K562 (cell line): ENCODE results near the gene CCDC200. TPM values are rescaled to one million over a fixed set of nuclear protein-coding genes. Genes with fewer than 3 reads are reported as not detected.
A peak's percentile ranks its signal among the peaks of the same experiment; 100 is the strongest.

ENCODE experiments used
- BDP1 ChIP-seq: IDR thresholded peaks from 3 replicates; pipeline ENCODE4 v1.6.1; 2011; ENCODE audit not compliant: insufficient read length, insufficient read depth
- CTBP1 ChIP-seq: fragments of 450-650 bp; IDR thresholded peaks from 2 replicates; pipeline ENCODE4 v1.6.1; 2016; ENCODE audit warnings: borderline replicate concordance
- ETV6 ChIP-seq, 3 experiments: fragments of 150-350 bp in 1 of 3; sonication (generic) in 1 of 3; formaldehyde crosslinking in 1 of 3; IDR thresholded peaks; 2 replicates each; pipeline versions ENCODE4 v1.6.1 to v1.8.0; 2014 to 2022; ENCODE audit warnings: borderline replicate concordance in 2 of 3, low read depth in 2 of 3, antibody characterized with exemption in 1 of 3, low read length in 1 of 3, mild to moderate bottlenecking in 1 of 3, missing genetic modification reagents in 1 of 3
- FOXJ3 ChIP-seq: sonication (generic); formaldehyde crosslinking; IDR thresholded peaks from 2 replicates; pipeline ENCODE4 v1.4.0; 2020; ENCODE audit warnings: mild to moderate bottlenecking, missing genetic modification reagents
- GTF2A2 ChIP-seq: IDR thresholded peaks from 2 replicates; pipeline ENCODE4 v1.6.1; 2016; ENCODE audit warnings: mild to moderate bottlenecking, missing genetic modification characterization, missing compliant biosample characterization
- GTF2F1 ChIP-seq: IDR thresholded peaks from 2 replicates; pipeline ENCODE4 v1.6.1; 2011; ENCODE audit warnings: low read depth, low read length, improper control_type of control experiment
- HDAC2 ChIP-seq: fragments of 450-650 bp; IDR thresholded peaks from 2 replicates; pipeline ENCODE4 v1.6.1; 2016; ENCODE audit warnings: mild to moderate bottlenecking
- HMBOX1 ChIP-seq: sonication (generic); IDR thresholded peaks from 2 replicates; pipeline ENCODE4 v1.6.1; 2016
- HSF4 ChIP-seq: fragments of 250-450 bp; sonication (Bioruptor Pico); IDR thresholded peaks from 2 replicates; pipeline ENCODE4 v2.1.2; 2022; ENCODE audit warnings: mild to moderate bottlenecking, moderate library complexity, borderline replicate concordance
- JUND ChIP-seq, 2 experiments: IDR thresholded peaks; 2 replicates in 1 of 2; 3 replicates in 1 of 2; pipeline ENCODE4 v1.6.1; 2011; ENCODE audit warnings: borderline replicate concordance in 2 of 2, low read depth in 2 of 2, low read length in 2 of 2, improper control_type of control experiment in 1 of 2, missing biosample characterization in 1 of 2, missing genetic modification characterization in 1 of 2, missing genetic modification reagents in 1 of 2
- MAFG ChIP-seq: fragments of 450-650 bp; conservative IDR thresholded peaks from 2 replicates; pipeline ENCODE4 v1.6.1; 2016; ENCODE audit warnings: missing genetic modification characterization, missing compliant biosample characterization
- PHTF2 ChIP-seq: fragments of 250-450 bp; sonication (Bioruptor Pico); IDR thresholded peaks from 2 replicates; pipeline ENCODE4 v1.5.0; 2021; ENCODE audit warnings: mild to moderate bottlenecking
- POLR3G ChIP-seq: IDR thresholded peaks from 2 replicates; pipeline ENCODE4 v1.6.1; 2011; ENCODE audit not compliant: insufficient read length, insufficient replicate concordance; ENCODE audit errors: extremely low read depth
- RAD21 ChIP-seq, 2 experiments: fragments of 250-450 bp in 1 of 2; fragments of 450-650 bp in 1 of 2; sonication (Bioruptor Pico) in 1 of 2; formaldehyde crosslinking in 1 of 2; IDR thresholded peaks in 1 of 2; conservative IDR thresholded peaks in 1 of 2; 2 replicates each; pipeline versions ENCODE4 v1.4.0 to v1.8.0; 2020 to 2022; ENCODE audit warnings: mild to moderate bottlenecking in 2 of 2, moderate library complexity in 1 of 2
- RUNX1 ChIP-seq: sonication (generic); IDR thresholded peaks from 2 replicates; pipeline ENCODE4 v1.6.1; 2016; ENCODE audit warnings: antibody characterized with exemption, low read depth
- SAFB ChIP-seq: fragments of 200-400 bp; formaldehyde crosslinking; IDR thresholded peaks from 2 replicates; pipeline ENCODE4 v1.6.1; 2017; ENCODE audit warnings: low read depth, low read length, borderline replicate concordance
- SMAD3 ChIP-seq: fragments of 450-650 bp; formaldehyde crosslinking; conservative IDR thresholded peaks from 2 replicates; pipeline ENCODE4 v1.4.0; 2020; ENCODE audit warnings: mild to moderate bottlenecking
- SUPT5H ChIP-seq: fragments of 450-650 bp; IDR thresholded peaks from 2 replicates; pipeline ENCODE4 v1.6.1; 2016
- TAF15 ChIP-seq: fragments of 200-400 bp; formaldehyde crosslinking; IDR thresholded peaks from 2 replicates; pipeline ENCODE4 v1.6.1; 2017; ENCODE audit warnings: mild to moderate bottlenecking, low read depth, low read length, moderate library complexity
- TBP ChIP-seq: optimal IDR thresholded peaks from 2 replicates; pipeline ENCODE3; 2011; ENCODE audit warnings: low read depth, low read length, improper control_type of control experiment
- TRIM25 ChIP-seq: fragments of 450-650 bp; IDR thresholded peaks from 2 replicates; pipeline ENCODE4 v1.7.0; 2016; ENCODE audit warnings: borderline replicate concordance
- U2AF2 ChIP-seq: fragments of 200-400 bp; formaldehyde crosslinking; optimal IDR thresholded peaks from 2 replicates; pipeline ENCODE3; 2017; ENCODE audit warnings: low read depth, mild to moderate bottlenecking, low read length
- ZBTB17 ChIP-seq: fragments of 450-650 bp; formaldehyde crosslinking; IDR thresholded peaks from 2 replicates; pipeline ENCODE4 v1.4.0; 2020; ENCODE audit warnings: mild to moderate bottlenecking
- ZC3H4 ChIP-seq: sonication (generic); formaldehyde crosslinking; IDR thresholded peaks from 2 replicates; pipeline ENCODE4 v1.9.0; 2021; ENCODE audit warnings: missing genetic modification reagents, borderline replicate concordance
- ZNF133 ChIP-seq: fragments of 250-450 bp; sonication (Bioruptor Pico); IDR thresholded peaks from 2 replicates; pipeline ENCODE4 v1.4.0; 2020; ENCODE audit warnings: mild to moderate bottlenecking
- ZNF184 ChIP-seq: sonication (generic); formaldehyde crosslinking; IDR thresholded peaks from 2 replicates; pipeline ENCODE4 v1.5.0; 2020; ENCODE audit warnings: missing genetic modification reagents
- ZNF644 ChIP-seq: fragments of 200-800 bp; sonication (Bioruptor generic); IDR thresholded peaks from 2 replicates; pipeline ENCODE4 v1.6.1; 2016; ENCODE audit warnings: low read depth, missing genetic modification characterization, missing compliant biosample characterization
- polyA plus RNA-seq, 8 experiments: library from polyadenylated mRNA; depleted of rRNA in 4 of 8; stranded (reverse) in 5 of 8; unstranded in 3 of 8; fragments of >200 nt; fragmentation: Nextera tagmentation in 2 of 8; fragmentation: Illumina TruSeq in 1 of 8; extraction: Ambion mirVana in 2 of 8; extraction: Trizol in 1 of 8; gene quantifications; 2 replicates each; pipeline versions ENCODE4 v1.2.1 to v1.2.3, GENCODE V29; 2011 to 2014; ENCODE audit warnings: inconsistent platforms in 1 of 8, missing spikeins in 1 of 8
- total RNA-seq, 7 experiments: library from RNA; depleted of rRNA in 6 of 7; stranded (reverse); fragments of >200 nt in 6 of 7; fragmentation: Illumina TruSeq in 2 of 7; extraction: Trizol in 2 of 7; gene quantifications; 2 replicates each; pipeline versions ENCODE4 v1.2.1 to v1.2.3, GENCODE V29; 2011 to 2021; ENCODE audit warnings: low replicate concordance in 1 of 7

CCDC200 gene
- total and polyA plus RNA-seq, 9 of the 15 experiments (the other 6 are each of a cell fraction or from before 2014, with no cell fraction given): 0.14 TPM; not detected in 8

GRCh38 chr17:43171586-43172487 lies 56.6 kb downstream of the CCDC200 start (continued):
- TF ChIP-seq SUPT5H: no peak
- TF ChIP-seq ZNF644 (tag): no peak
- no peak for TF ChIP-seq JUND (IDR thresholded peaks at IDR 0.05; ENCODE audit: borderline replicate concordance, low read depth, low read length)
- TF ChIP-seq JUND (tag; IDR thresholded peaks at IDR 0.05; ENCODE audit: borderline replicate concordance, low read depth, low read length): no peak; the same call in 2 of the 3 replicates
- TF ChIP-seq ZNF133 (CRISPR knock-in tag): no peak
- TF ChIP-seq ZBTB17 (CRISPR knock-in tag): no peak
- no peak for TF ChIP-seq HDAC2
- TF ChIP-seq RUNX1: no peak
- TF ChIP-seq GTF2A2 (tag): no peak
- TF ChIP-seq CTBP1: 0 out of 2 replicates have a peak, but pooled peaks have one; percentile 27
- no peak for TF ChIP-seq MAFG (tag)
- no peak for TF ChIP-seq GTF2F1
- no peak for TF ChIP-seq TAF15
- TF ChIP-seq ETV6 (IDR thresholded peaks at IDR 0.05; ENCODE audit: borderline replicate concordance in 1 of 2, low read depth in 2 of 2, low read length in 1 of 2): no peak
- TF ChIP-seq ETV6 (CRISPR knock-in tag; IDR thresholded peaks at IDR 0.05; ENCODE audit: borderline replicate concordance): no peak
- TF ChIP-seq POLR3G: no peak
- no peak for TF ChIP-seq SMAD3
- no peak for TF ChIP-seq FOXJ3 (CRISPR knock-in tag)
- TF ChIP-seq RAD21 (CRISPR knock-in tag; conservative IDR thresholded peaks at IDR 0.05 in 1 of 2, IDR thresholded peaks at IDR 0.05 in 1 of 2): peak; percentile 26 to 42; a peak in 3 of 4 replicates
- no peak for TF ChIP-seq HSF4 (CRISPR knock-in tag)
- TF ChIP-seq TRIM25: no peak
- no peak for TF ChIP-seq SAFB
- TF ChIP-seq U2AF2: no peak
- TF ChIP-seq ZNF184 (CRISPR knock-in tag): no peak
- no peak for TF ChIP-seq TBP
- no peak for TF ChIP-seq ZC3H4
- no peak for TF ChIP-seq PHTF2 (CRISPR knock-in tag)
- TF ChIP-seq BDP1: no peak
- TF ChIP-seq HMBOX1: no peak
